Adrenal gland (tissue), 5 donors: Measurements from ENCODE around the gene LILRA5.

Experiments
- POLR2A ChIP-seq, 2 donors: fragments of 450-650 bp; IDR thresholded peaks; one replicate each; pipeline ENCODE4 v1.6.1; 2017; ENCODE audit warnings: antibody characterized with exemption in 2 of 2, mild to moderate bottlenecking in 2 of 2, moderate library complexity in 1 of 2
- TF ChIP-seq, protein P1 (sequence below), 6 experiments: fragments of 450-650 bp in 4 of 6; fragments of 200-600 bp in 2 of 6; sonication (generic) in 1 of 6; IDR thresholded peaks; 1 replicate in 5 of 6; 2 replicates in 1 of 6; pipeline versions ENCODE4 v1.5.1 to v1.8.0; 2016 to 2021; ENCODE audit warnings: antibody characterized with exemption in 6 of 6, mild to moderate bottlenecking in 2 of 6, moderate library complexity in 1 of 6
- donor health status: DM: no; HTN: no; CAD: no.

GRCh38 chr19:54266133-54266532 lies 46.8 kb downstream of the LILRA5 start:
- TF ChIP-seq, protein P1, sequence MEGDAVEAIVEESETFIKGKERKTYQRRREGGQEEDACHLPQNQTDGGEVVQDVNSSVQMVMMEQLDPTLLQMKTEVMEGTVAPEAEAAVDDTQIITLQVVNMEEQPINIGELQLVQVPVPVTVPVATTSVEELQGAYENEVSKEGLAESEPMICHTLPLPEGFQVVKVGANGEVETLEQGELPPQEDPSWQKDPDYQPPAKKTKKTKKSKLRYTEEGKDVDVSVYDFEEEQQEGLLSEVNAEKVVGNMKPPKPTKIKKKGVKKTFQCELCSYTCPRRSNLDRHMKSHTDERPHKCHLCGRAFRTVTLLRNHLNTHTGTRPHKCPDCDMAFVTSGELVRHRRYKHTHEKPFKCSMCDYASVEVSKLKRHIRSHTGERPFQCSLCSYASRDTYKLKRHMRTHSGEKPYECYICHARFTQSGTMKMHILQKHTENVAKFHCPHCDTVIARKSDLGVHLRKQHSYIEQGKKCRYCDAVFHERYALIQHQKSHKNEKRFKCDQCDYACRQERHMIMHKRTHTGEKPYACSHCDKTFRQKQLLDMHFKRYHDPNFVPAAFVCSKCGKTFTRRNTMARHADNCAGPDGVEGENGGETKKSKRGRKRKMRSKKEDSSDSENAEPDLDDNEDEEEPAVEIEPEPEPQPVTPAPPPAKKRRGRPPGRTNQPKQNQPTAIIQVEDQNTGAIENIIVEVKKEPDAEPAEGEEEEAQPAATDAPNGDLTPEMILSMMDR (IDR thresholded peaks at IDR 0.05): peak; percentile 71 to 82 (median 72)
- no peak for TF ChIP-seq POLR2A (IDR thresholded peaks at IDR 0.05)
